Right atrium auricular region (tissue), 2 donors: ENCODE data around the gene TGFBI. TPM values are rescaled to one million over a fixed set of nuclear protein-coding genes. Genes with fewer than 3 reads are reported as not detected.
A peak's percentile ranks its signal among the peaks of the same experiment; 100 is the strongest.

Experiments
- DNase-seq: peaks from one replicate; pipeline ENCODE4 v3.0.0-alpha.2; 2019; ENCODE audit warnings: low spot score
- H3K27ac ChIP-seq, 2 donors: fragments of 200-600 bp; sonication (generic); 1 replicate in 1 of 2; 2 replicates in 1 of 2; pipeline ENCODE4 v1.5.1; 2016 to 2019
- H3K27me3 ChIP-seq, 2 donors: fragments of 200-600 bp; sonication (generic); one replicate each; pipeline versions ENCODE4 v1.5.1 to v1.6.0; 2017 to 2019
- H3K36me3 ChIP-seq: fragments of 200-600 bp; sonication (generic); one replicate; pipeline ENCODE4 v1.5.1; 2016
- H3K4me1 ChIP-seq, 2 donors: fragments of 200-600 bp; sonication (generic); one replicate each; pipeline versions ENCODE4 v1.5.1 to v1.6.0; 2017 to 2019
- H3K4me3 ChIP-seq, 2 donors: fragments of 200-600 bp; sonication (generic); 1 replicate in 1 of 2; 2 replicates in 1 of 2; pipeline ENCODE4 v1.5.1; 2017 to 2019; ENCODE audit warnings: mild to moderate bottlenecking in 1 of 2, moderate library complexity in 1 of 2
- H3K9me3 ChIP-seq, 2 donors: fragments of 200-600 bp; sonication (generic); one replicate each; pipeline ENCODE4 v1.5.1; 2019
- CTCF ChIP-seq, 2 donors: fragments of 200-600 bp; sonication (generic); IDR thresholded peaks; one replicate each; pipeline ENCODE4 v1.5.1; 2019; ENCODE audit warnings: antibody characterized with exemption in 2 of 2
- total RNA-seq, 2 donors: library from RNA; depleted of rRNA; stranded (reverse); fragments of >200 nt; gene quantifications; one replicate each; pipeline ENCODE4 v1.1.0, GENCODE V29; 2016

TGFBI gene
- total RNA-seq, 2 donors from 2014 or later: 30.4 to 65.0 TPM

GRCh38 chr5:136055612-136056309, 27.0 kb downstream of the TGFBI start:
- no peaks in the 10 kb centered on the region for H3K9me3 ChIP-seq
- no peaks in the 10 kb centered on the region for H3K27me3 ChIP-seq
- H3K4me3 ChIP-seq: no peak overlapping the region
- no peak for DNase-seq
- TF ChIP-seq CTCF (IDR thresholded peaks at IDR 0.05): no peak
- no peaks in the 10 kb centered on the region for H3K36me3 ChIP-seq
- no peak overlapping the region for H3K27ac ChIP-seq
- H3K4me1 ChIP-seq: peaks cover 0 to 29% of the 10 kb centered on the region in 2 donors

- no peak for DNase-seq
- no peak overlapping the region for H3K4me3 ChIP-seq
- H3K27me3 ChIP-seq: no peaks in the 10 kb centered on the region
- TF ChIP-seq CTCF (IDR thresholded peaks at IDR 0.05): no peak
- H3K36me3 ChIP-seq: peaks cover 5% of the 10 kb centered on the region
- H3K4me1 ChIP-seq: peaks cover 0 to 29% of the 10 kb centered on the region in 2 donors
- H3K9me3 ChIP-seq: no peaks in the 10 kb centered on the region
- no peak overlapping the region for H3K27ac ChIP-seq
Observed at GRCh38 chr5:136056336-136056735, 27.5 kb downstream of the TGFBI start.

- H3K9me3 ChIP-seq: no peaks in the 10 kb centered on the region
- DNase-seq: no peak
- TF ChIP-seq CTCF (IDR thresholded peaks at IDR 0.05): no peak
- H3K27ac ChIP-seq: peak overlapping the region; percentile 57 to 66
- peaks cover 11% of the 10 kb centered on the region for H3K36me3 ChIP-seq
- no peak overlapping the region for H3K4me3 ChIP-seq
- H3K27me3 ChIP-seq: no peaks in the 10 kb centered on the region
- peaks cover 0 to 29% of the 10 kb centered on the region in 2 donors for H3K4me1 ChIP-seq
Observed at GRCh38 chr5:136056771-136057335, 28.1 kb downstream of the TGFBI start.

GRCh38 chr5:136057401-136058038, 28.7 kb downstream of the TGFBI start:
- H3K4me1 ChIP-seq: peaks cover 0 to 29% of the 10 kb centered on the region in 2 donors
- H3K27me3 ChIP-seq: no peaks in the 10 kb centered on the region
- no peak for TF ChIP-seq CTCF (IDR thresholded peaks at IDR 0.05)
- DNase-seq: no peak
- peak overlapping the region; percentile 57 to 66 for H3K27ac ChIP-seq
- H3K9me3 ChIP-seq: no peaks in the 10 kb centered on the region
- H3K4me3 ChIP-seq: no peak overlapping the region
- H3K36me3 ChIP-seq: peaks cover 16% of the 10 kb centered on the region

GRCh38 chr5:136058039-136058971, 29.5 kb downstream of the TGFBI start:
- Histone ChIP-seq H3K36me3 (peaks cover 16% of the 10 kb centered on the region), H3K4me3 (no peak overlapping the region), H3K27ac (peak overlapping the region; percentile 57 to 66), H3K4me1 (peaks cover 0 to 23% of the 10 kb centered on the region in 2 donors), H3K9me3 (no peaks in the 10 kb centered on the region), H3K27me3 (no peaks in the 10 kb centered on the region)
- TF ChIP-seq CTCF (IDR thresholded peaks at IDR 0.05): peak in 1 of 2 donors; percentile 55
- DNase-seq: peak; percentile 78
